Esophagus muscularis mucosa (tissue), 4 donors: ENCODE data around the gene FCHO1. TPM values are rescaled to one million over a fixed set of nuclear protein-coding genes. Genes with fewer than 3 reads are reported as not detected.
A peak's percentile ranks its signal among the peaks of the same experiment; 100 is the strongest.

Experiments used
- DNase-seq: peaks from one replicate; pipeline ENCODE4 v3.0.0-alpha.2; 2017; ENCODE audit errors: extremely low spot score
- H3K27ac ChIP-seq, 4 donors: fragments of 200-600 bp; sonication (generic); replicated peaks in 1 of 4; 1 replicate in 3 of 4; 2 replicates in 1 of 4; pipeline ENCODE4 v1.5.1; 2016 to 2019; ENCODE audit warnings: mild to moderate bottlenecking in 1 of 4
- H3K27me3 ChIP-seq, 4 donors: fragments of 200-600 bp; sonication (generic); one replicate each; pipeline versions ENCODE4 v1.5.1 to v1.6.0; 2016 to 2019
- H3K36me3 ChIP-seq, 4 donors: fragments of 200-600 bp; sonication (generic); one replicate each; pipeline ENCODE4 v1.5.1; 2016 to 2019
- H3K4me1 ChIP-seq, 4 donors: fragments of 200-600 bp; sonication (generic); one replicate each; pipeline ENCODE4 v1.5.1; 2016 to 2019
- H3K4me3 ChIP-seq, 4 donors: fragments of 200-600 bp; sonication (generic); 1 replicate in 2 of 4; 2 replicates in 2 of 4; pipeline ENCODE4 v1.5.1; 2016 to 2019; ENCODE audit warnings: mild to moderate bottlenecking in 4 of 4, moderate library complexity in 1 of 4
- H3K9me3 ChIP-seq, 4 donors: fragments of 200-600 bp; sonication (generic); 1 replicate in 3 of 4; 2 replicates in 1 of 4; pipeline ENCODE4 v1.5.1; 2016 to 2019
- CTCF ChIP-seq, 3 experiments: fragments of 200-600 bp in 2 of 3; fragments of 450-650 bp in 1 of 3; sonication (generic) in 2 of 3; IDR thresholded peaks; one replicate each; pipeline ENCODE4 v1.5.1; 2017 to 2019; ENCODE audit warnings: antibody characterized with exemption in 3 of 3, mild to moderate bottlenecking in 2 of 3, moderate library complexity in 1 of 3
- EP300 ChIP-seq: sonication (generic); formaldehyde crosslinking; IDR thresholded peaks from one replicate; pipeline ENCODE4 v1.6.1; 2017; ENCODE audit warnings: antibody characterized with exemption
- POLR2A ChIP-seq: fragments of 450-650 bp; IDR thresholded peaks from one replicate; pipeline ENCODE4 v1.6.1; 2017; ENCODE audit warnings: antibody characterized with exemption, moderate library complexity, mild to moderate bottlenecking, low read depth
- POLR2AphosphoS5 ChIP-seq, 2 donors: sonication (generic); formaldehyde crosslinking; IDR thresholded peaks; one replicate each; pipeline ENCODE4 v1.6.1; 2017; ENCODE audit warnings: antibody characterized with exemption in 2 of 2
- WGBS: methylation state at CpG from one replicate; pipeline ENCODE4 v1.1.5; 2018; 5-methylcytosine and 5-hydroxymethylcytosine counted together
- intact Hi-C: fragments of 100-400 bp; cut with DNase I; formaldehyde crosslinking; loops from one replicate; pipeline ENCODE4 v1.15.1; 2023
- total RNA-seq, 4 donors: library from RNA; depleted of rRNA; stranded (reverse); fragments of >200 nt; gene quantifications; one replicate each; pipeline versions ENCODE4 v1.1.0 to v1.2.1, GENCODE V29; 2016

FCHO1 gene
- total RNA-seq, 4 donors from 2014 or later, result 1.6 to 2.9 (median 1.9) TPM

GRCh38 chr19:17748884-17749638, 2.2 kb upstream of the FCHO1 start:
- Histone ChIP-seq H3K4me1 (peaks cover 11 to 19% (median 15%) of the 10 kb centered on the region in 4 donors), H3K4me3 (no peak overlapping the region), H3K9me3 (no peaks in the 10 kb centered on the region), H3K27ac (no peak overlapping the region), H3K27me3 (no peaks in the 10 kb centered on the region), H3K36me3 (no peaks in the 10 kb centered on the region)
- DNase-seq, result no peak
- WGBS, result 77% methylated on average over 5 of the region's 6 CpGs
- TF ChIP-seq POLR2A (no peak), EP300 (no peak), POLR2AphosphoS5 (IDR thresholded peaks at IDR 0.05) (no peak), CTCF (IDR thresholded peaks at IDR 0.05) (no peak)
- intact Hi-C loops, result no loop called here

- TF ChIP-seq POLR2AphosphoS5 (IDR thresholded peaks at IDR 0.05) (no peak), EP300 (no peak), CTCF (IDR thresholded peaks at IDR 0.05) (no peak), POLR2A (no peak)
- H3K27me3 ChIP-seq, result no peaks in the 10 kb centered on the region
- H3K36me3 ChIP-seq, result no peaks in the 10 kb centered on the region
- no peak for DNase-seq
- no peak overlapping the region for H3K27ac ChIP-seq
- no peaks in the 10 kb centered on the region for H3K9me3 ChIP-seq
- H3K4me3 ChIP-seq, result no peak overlapping the region
- 32% methylated on average over 8 of the region's 8 CpGs for WGBS
- intact Hi-C loops, result no loop called here
- H3K4me1 ChIP-seq, result peaks cover 11 to 19% (median 15%) of the 10 kb centered on the region in 4 donors
Measured at GRCh38 chr19:17749912-17750317, 1.4 kb upstream of the FCHO1 start.

GRCh38 chr19:17751912-17752273, 616 bp downstream of the FCHO1 start:
- no peak for TF ChIP-seq CTCF (IDR thresholded peaks at IDR 0.05)
- TF ChIP-seq POLR2A, result no peak
- no peak for TF ChIP-seq POLR2AphosphoS5 (IDR thresholded peaks at IDR 0.05)
- no peak for TF ChIP-seq EP300
- Histone ChIP-seq H3K9me3 (no peaks in the 10 kb centered on the region), H3K36me3 (no peaks in the 10 kb centered on the region), H3K4me3 (peak overlapping the region in 1 of 4 donors; percentile 39), H3K27me3 (no peaks in the 10 kb centered on the region), H3K4me1 (peaks cover 10 to 18% (median 13%) of the 10 kb centered on the region in 4 donors), H3K27ac (no peak overlapping the region)
- DNase-seq, result no peak
- intact Hi-C loops, result no loop called here
- 80% methylated on average over 2 of the region's 2 CpGs for WGBS

GRCh38 chr19:17752865-17753639, 1.8 kb downstream of the FCHO1 start:
- H3K4me1 ChIP-seq, result peaks cover 0 to 14% (median 8%) of the 10 kb centered on the region in 4 donors
- TF ChIP-seq POLR2AphosphoS5 (IDR thresholded peaks at IDR 0.05), result no peak
- TF ChIP-seq EP300, result no peak
- TF ChIP-seq CTCF (IDR thresholded peaks at IDR 0.05), result no peak
- TF ChIP-seq POLR2A, result no peak
- WGBS, result 89% methylated on average over 7 of the region's 7 CpGs
- intact Hi-C loops, result no loop called here
- H3K27ac ChIP-seq, result no peak overlapping the region
- H3K36me3 ChIP-seq, result no peaks in the 10 kb centered on the region
- H3K27me3 ChIP-seq, result no peaks in the 10 kb centered on the region
- DNase-seq, result no peak
- H3K4me3 ChIP-seq, result no peak overlapping the region
- no peaks in the 10 kb centered on the region for H3K9me3 ChIP-seq
